ENCODE data around the gene TMEM242. TPM values are rescaled to one million over a fixed set of nuclear protein-coding genes. Genes with fewer than 3 reads are reported as not detected.

Gene TMEM242
- total and polyA plus RNA-seq, 10 of the 15 experiments (the other 5 are each of a cell fraction or from before 2014, with no cell fraction given), result 2.8 to 9.8 (median 5.5) TPM

- SMC1A ChIA-PET (ENCODE audit: uncharacterized antibody, unreplicated experiment), result no interaction called here
- POLR2A ChIA-PET, result no interaction called here
- Histone ChIP-seq H3K4me1 (ENCODE audit: control insufficient read depth, insufficient read depth, low read length) (no peaks in the 10 kb centered on the region), H3K9me3 (replicated peaks; ENCODE audit: control insufficient read depth, insufficient read depth, low read length) (no peaks in the 10 kb centered on the region), H3K79me2 (ENCODE audit: control insufficient read depth, insufficient read depth, low read length) (no peaks in the 10 kb centered on the region), H3K4me2 (ENCODE audit: control insufficient read depth, insufficient read depth) (no peak overlapping the region), H3K4me3 (no peak overlapping the region), H3K27ac (ENCODE audit: control insufficient read depth, insufficient read depth) (no peak overlapping the region), H4K20me1 (ENCODE audit: control insufficient read depth, insufficient read depth) (no peaks in the 10 kb centered on the region), H2AFZ (ENCODE audit: control insufficient read depth, low read depth, low read length) (no peak overlapping the region), H3K36me3 (ENCODE audit: control insufficient read depth in 2 of 2, insufficient read depth in 2 of 2, low read length in 1 of 2) (no peaks in the 10 kb centered on the region), H3K9ac (ENCODE audit: control insufficient read depth, insufficient read depth, low read length) (no peak overlapping the region), H3K27me3 (replicated peaks in 1 of 2; ENCODE audit: control insufficient read depth in 2 of 2, insufficient read depth in 2 of 2, low read length in 1 of 2) (peaks cover 1 to 4% of the 10 kb centered on the region in 2 experiments; a peak in 2 of 4 replicates)
- no peak for TF ChIP-seq EGR1 (IDR thresholded peaks at IDR 0.05; ENCODE audit: borderline replicate concordance in 1 of 2, low read depth in 2 of 2, low read length in 2 of 2)
- TF ChIP-seq RELA (IDR thresholded peaks at IDR 0.05; ENCODE audit: borderline replicate concordance, partially characterized antibody), result no peak
- no peak for TF ChIP-seq BHLHE40 (IDR thresholded peaks at IDR 0.05; ENCODE audit: borderline replicate concordance in 1 of 2, low read depth in 2 of 2, low read length in 1 of 2)
- no peak for TF ChIP-seq JUNB (IDR thresholded peaks at IDR 0.05)
- TF ChIP-seq LARP7 (IDR thresholded peaks at IDR 0.05), result no peak
- no peak for TF ChIP-seq MEF2A (IDR thresholded peaks at IDR 0.05; ENCODE audit: insufficient read depth, low read depth, low read length)
- TF ChIP-seq NRF1 (conservative IDR thresholded peaks at IDR 0.05; ENCODE audit: low read depth, low read length), result no peak
- no peak for TF ChIP-seq JUND (IDR thresholded peaks at IDR 0.05; ENCODE audit: low read depth, low read length)
- WGBS (ENCODE audit: insufficient coverage, insufficient replicate concordance, low lambda C conversion rate, missing lambda C conversion rate), result 33% methylated on average over 3 of the region's 3 CpGs
- RAD21 ChIA-PET (ENCODE audit: unreplicated experiment), result no interaction called here
- BruUV-seq (replicated peaks), result no TSS peak
- intact Hi-C loops (cut with micrococcal nuclease; ENCODE audit: unreplicated experiment) (no loop called here), in situ Hi-C loops (cut with MboI) (no loop called here)
- no peak for DNase-seq (ENCODE audit: low read depth, low spot score)
- no peak for ATAC-seq
- CTCF ChIA-PET, result no interaction called here
- no peak for FAIRE-seq
Measured at GRCh38 chr6:157255079-157255478, 68.2 kb downstream of the TMEM242 start.

- RAD21 ChIA-PET (ENCODE audit: unreplicated experiment), result no interaction called here
- Histone ChIP-seq H3K27ac (ENCODE audit: control insufficient read depth, insufficient read depth) (no peak overlapping the region), H3K4me2 (ENCODE audit: control insufficient read depth, insufficient read depth) (no peak overlapping the region), H2AFZ (ENCODE audit: control insufficient read depth, low read depth, low read length) (no peak overlapping the region), H3K9me3 (replicated peaks; ENCODE audit: control insufficient read depth, insufficient read depth, low read length) (no peaks in the 10 kb centered on the region), H3K27me3 (replicated peaks in 1 of 2; ENCODE audit: control insufficient read depth in 2 of 2, insufficient read depth in 2 of 2, low read length in 1 of 2) (peaks cover 1 to 4% of the 10 kb centered on the region in 2 experiments; a peak in 2 of 4 replicates), H3K79me2 (ENCODE audit: control insufficient read depth, insufficient read depth, low read length) (no peaks in the 10 kb centered on the region), H3K4me3 (no peak overlapping the region), H3K9ac (ENCODE audit: control insufficient read depth, insufficient read depth, low read length) (no peak overlapping the region), H4K20me1 (ENCODE audit: control insufficient read depth, insufficient read depth) (no peaks in the 10 kb centered on the region), H3K36me3 (ENCODE audit: control insufficient read depth in 2 of 2, insufficient read depth in 2 of 2, low read length in 1 of 2) (no peaks in the 10 kb centered on the region), H3K4me1 (ENCODE audit: control insufficient read depth, insufficient read depth, low read length) (no peaks in the 10 kb centered on the region)
- no peak for TF ChIP-seq ZBED1 (IDR thresholded peaks at IDR 0.05; ENCODE audit: borderline replicate concordance)
- TF ChIP-seq ZSCAN29 (IDR thresholded peaks at IDR 0.05), result no peak
- no peak for TF ChIP-seq ZNF24 (IDR thresholded peaks at IDR 0.05)
- no peak for TF ChIP-seq IKZF1 (conservative IDR thresholded peaks at IDR 0.05)
- no peak for TF ChIP-seq IKZF2 (IDR thresholded peaks at IDR 0.05)
- no peak for TF ChIP-seq ZNF622 (IDR thresholded peaks at IDR 0.05)
- no peak for TF ChIP-seq IRF5 (IDR thresholded peaks at IDR 0.05; ENCODE audit: borderline replicate concordance)
- TF ChIP-seq CHD1 (IDR thresholded peaks at IDR 0.05; ENCODE audit: low read depth, low read length), result no peak
- no peak for TF ChIP-seq IRF3 (IDR thresholded peaks at IDR 0.05)
- no peak for TF ChIP-seq CBX3 (IDR thresholded peaks at IDR 0.05; ENCODE audit: borderline replicate concordance, low read depth)
- no peak for TF ChIP-seq TCF12 (IDR thresholded peaks at IDR 0.05; ENCODE audit: low read depth, low read length)
- no peak for ATAC-seq
- no TSS peak for BruUV-seq (replicated peaks)
- no peak for DNase-seq (ENCODE audit: low read depth, low spot score)
- intact Hi-C loops (cut with micrococcal nuclease; ENCODE audit: unreplicated experiment) (no loop called here), in situ Hi-C loops (cut with MboI) (no loop called here)
- CTCF ChIA-PET, result no interaction called here
- SMC1A ChIA-PET (ENCODE audit: uncharacterized antibody, unreplicated experiment), result no interaction called here
- POLR2A ChIA-PET, result no interaction called here
- no peak for FAIRE-seq
- WGBS (ENCODE audit: insufficient coverage, insufficient replicate concordance, low lambda C conversion rate, missing lambda C conversion rate), result 22% methylated on average over 3 of the region's 3 CpGs
Measured at GRCh38 chr6:157254538-157254937, 68.8 kb downstream of the TMEM242 start.
